H4 (cell line): ENCODE data around the gene GLT8D2. TPM values are rescaled to one million over a fixed set of nuclear protein-coding genes. Genes with fewer than 3 reads are reported as not detected.

Experiments used
- DNase-seq: peaks from one replicate; pipeline ENCODE4 v3.0.0-alpha.2; 2015; ENCODE audit warnings: low spot score
- total RNA-seq: library from RNA; depleted of rRNA; stranded (reverse); fragments of >200 nt; shearing (Covaris generic); gene quantifications from 2 replicates; pipeline ENCODE4 v1.2.3, GENCODE V29; 2014

The GLT8D2 gene
- total RNA-seq, 1 experiment from 2014 or later = 39.7 TPM

DNA sequence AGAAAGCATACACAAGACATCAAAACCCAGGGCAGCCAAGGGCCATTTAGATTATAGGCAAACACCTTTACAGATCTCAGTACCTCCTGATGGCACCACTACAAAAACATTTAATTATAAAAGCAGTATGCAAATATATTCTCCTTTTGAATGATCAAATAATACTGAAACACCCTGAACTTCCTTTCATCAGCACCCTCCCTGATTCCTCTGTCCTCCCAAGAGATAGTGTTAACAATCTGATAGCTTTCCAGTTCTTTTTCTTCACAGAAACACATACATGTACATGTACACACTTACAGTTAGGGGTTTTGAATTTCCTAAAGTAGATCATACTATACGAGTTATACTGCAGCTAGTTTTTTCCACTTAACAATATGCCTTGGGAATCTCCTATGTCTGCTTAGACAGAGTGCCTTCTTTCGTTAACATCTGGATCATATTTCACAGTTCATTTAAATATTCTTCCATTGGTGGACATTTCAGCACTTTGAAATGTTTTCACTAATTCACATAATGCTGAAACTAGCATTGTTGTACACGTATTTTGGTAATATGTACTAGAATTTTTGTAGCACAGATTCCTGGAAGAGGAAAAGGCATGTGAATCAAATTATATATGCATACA is 49.1 kb downstream of the GLT8D2 start:
- no peak for DNase-seq

DNA sequence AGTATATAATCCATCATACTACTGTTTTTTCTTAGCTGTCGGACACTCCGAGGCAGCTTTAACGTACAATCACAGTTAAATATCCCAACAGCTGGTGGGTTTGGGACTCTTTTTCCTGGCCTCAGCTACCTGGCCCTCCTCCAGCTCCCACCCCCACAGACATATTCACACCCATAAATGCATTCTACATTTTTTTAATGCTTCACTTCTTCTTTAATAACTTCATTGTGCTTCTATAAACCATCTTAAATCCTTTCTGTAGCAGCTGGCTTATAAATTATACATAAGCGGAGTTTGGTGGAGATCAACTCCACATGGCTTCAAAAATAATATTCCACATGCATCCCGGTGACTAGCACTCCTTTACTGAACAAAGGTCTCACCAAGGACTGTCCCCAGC is 51.0 kb downstream of the GLT8D2 start:
- DNase-seq = no peak

DNA sequence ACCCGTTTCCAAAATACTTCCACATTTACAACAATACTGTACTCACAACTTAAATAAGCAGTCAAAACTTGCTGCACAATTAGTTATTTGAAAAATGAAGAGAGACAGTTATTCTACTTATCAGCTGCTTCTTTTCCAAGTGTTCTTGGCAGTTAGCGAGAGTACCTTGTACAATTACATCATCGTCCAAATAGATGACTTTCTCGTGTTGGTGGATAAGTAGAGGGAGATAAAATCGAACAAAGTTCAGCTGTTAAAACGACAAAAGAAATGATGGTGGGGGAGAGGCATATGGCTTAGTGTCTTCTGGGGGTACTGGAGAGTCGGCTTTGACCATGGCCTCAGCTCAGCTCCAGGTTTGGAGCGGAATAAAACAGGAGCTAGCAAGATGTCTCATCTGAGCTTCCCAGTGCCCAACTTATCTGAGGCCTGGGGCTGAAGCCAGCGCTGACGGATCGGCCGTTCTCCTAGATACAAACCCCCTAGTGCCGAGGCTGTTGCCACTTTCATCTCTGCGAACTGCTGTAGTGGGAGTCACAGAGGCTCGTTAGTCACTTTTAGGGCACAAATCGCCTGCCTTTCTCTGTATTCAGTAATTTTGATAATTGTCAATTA is 52.6 kb downstream of the GLT8D2 start:
- DNase-seq = no peak

DNA sequence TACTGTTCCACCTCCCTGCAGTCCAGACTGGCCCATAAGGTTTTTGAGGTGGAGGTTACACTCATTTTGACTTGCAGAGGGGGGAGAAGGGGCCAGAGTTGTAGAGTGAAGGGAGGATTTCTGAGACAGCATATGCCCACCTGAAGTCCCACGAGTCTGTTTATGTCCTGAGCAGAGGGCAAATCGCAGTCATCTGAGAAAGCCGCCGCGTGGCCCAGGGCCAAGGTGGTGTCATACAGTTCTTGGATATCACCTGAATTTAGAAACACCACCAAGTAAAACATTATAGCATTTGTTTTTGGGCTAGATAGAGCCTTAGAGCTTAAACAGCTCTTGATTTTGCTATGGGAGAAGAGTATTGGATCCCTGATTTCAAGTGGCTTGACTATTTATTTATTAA is 53.4 kb downstream of the GLT8D2 start:
- no peak for DNase-seq

DNA sequence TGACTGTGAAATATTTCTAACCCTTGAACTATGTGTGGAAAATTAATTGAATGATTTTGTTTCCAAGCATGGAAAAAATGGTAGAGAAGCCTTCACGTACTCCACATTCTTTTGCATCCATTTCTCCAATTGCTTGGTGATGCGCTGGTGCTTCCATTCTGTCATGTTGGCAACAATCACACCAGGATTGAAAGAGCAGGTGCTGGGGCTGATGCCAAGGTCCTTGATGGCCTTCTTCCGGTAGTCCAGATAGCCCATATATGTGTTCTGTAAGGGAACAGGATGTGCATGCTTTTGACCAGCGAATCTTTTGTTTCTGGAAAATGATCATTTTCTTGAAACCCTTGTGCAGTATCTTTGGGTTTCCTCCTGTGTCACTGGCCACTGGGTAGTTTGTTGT is 55.8 kb downstream of the GLT8D2 start:
- DNase-seq = no peak

DNA sequence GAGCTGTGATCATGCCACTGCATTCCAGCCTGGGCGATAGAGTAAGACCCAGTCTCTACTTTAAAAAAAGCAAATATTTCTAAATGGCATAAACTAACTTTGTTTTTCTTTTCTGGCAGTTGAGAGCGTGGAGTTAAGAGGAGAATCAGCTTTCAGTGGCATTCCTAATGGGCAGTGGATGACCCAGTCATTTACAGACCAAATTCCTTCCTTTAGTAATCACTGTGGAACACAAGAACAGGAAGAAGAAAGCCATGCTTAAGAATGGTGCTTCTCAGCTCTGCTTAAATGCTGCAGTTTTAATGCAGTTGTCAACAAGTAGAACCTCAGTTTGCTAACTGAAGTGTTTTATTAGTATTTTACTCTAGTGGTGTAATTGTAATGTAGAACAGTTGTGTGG is 63.2 kb downstream of the GLT8D2 start:
- no peak for DNase-seq

DNA sequence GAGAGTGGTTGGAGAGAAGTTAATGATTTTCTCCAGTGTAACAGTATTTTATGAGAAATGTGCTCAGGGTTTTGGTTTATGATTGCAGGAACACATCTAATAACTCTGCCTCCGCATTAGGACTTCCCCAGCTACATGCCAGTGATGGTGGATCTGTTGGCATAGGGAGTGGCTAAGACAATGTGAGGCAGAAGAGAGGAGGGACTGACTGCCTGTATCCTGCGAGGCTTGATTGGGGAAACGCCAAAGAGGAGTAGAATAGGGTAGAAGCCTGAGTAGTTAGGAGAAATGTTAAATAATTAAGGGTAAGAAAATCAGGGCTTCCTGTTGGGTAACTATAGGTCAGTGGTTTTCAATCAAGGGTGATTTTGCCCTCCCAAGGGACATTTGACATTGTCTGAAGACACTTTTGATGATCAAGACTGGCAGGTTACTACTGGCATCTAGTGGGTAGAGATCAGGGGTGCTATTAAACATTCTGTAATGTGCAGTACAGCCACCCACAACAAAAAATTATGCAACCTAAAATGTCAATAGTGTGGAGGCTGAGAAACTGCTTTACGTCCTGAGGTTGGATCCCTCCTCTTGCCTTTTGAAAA is 71.5 kb downstream of the GLT8D2 start:
- DNase-seq = no peak

DNA sequence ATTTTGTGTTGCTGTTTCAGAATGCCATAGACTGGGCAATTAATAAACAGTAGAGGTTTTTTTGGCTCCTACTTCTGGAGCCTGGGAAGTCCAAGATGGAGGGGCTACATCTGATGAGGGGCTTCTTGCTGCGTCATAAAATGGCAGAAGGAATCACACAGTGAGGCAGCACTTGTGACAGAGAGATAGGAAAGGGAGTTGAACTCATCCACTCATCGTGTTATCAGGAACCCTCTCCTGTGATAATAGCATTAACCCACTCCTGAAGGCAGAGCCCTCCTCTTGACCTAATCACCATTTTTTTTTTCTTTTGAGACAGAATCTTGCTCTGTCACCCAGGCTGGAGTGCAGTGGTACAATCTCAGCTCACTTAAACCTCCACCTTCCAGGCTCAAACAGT is 74.6 kb downstream of the GLT8D2 start:
- DNase-seq = no peak

DNA sequence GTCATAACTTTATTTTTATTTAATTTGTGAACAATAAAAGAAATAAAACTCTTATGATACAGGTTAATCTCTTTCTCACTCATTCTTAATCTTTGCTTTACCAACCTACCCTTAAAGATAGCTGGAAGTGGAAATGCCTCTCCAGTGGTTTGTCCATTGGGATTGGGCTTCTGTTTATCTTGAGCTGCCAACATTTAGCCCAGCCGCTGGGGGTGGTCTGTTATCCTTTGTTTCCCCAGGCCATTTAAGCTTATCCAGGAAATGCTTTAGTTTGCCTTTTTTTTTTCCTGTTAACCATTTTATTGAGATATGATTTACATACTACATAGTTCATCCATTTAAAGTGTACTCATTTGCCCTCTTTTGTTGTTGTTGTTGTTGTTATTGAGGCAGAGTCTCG is 76.1 kb downstream of the GLT8D2 start:
- DNase-seq = no peak

DNA sequence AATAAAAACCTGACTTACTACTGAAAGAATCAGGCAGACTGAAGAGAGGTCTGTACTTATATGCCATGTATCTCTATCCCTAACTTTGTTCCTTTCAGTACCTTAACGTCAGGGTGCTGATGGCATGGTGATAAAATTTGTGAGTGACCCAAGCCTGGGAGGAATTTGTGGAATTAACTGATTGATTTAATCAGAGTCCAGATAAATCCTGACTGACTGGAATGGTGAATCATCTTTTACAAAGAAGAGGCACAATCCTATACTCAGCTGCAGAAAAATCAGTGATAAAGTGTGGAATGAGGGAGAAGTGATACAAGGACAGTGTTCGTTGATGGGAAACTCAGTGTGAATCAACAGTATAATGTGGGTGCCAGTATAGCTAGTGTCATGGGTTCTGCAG is 80.6 kb downstream of the GLT8D2 start:
- no peak for DNase-seq

DNA sequence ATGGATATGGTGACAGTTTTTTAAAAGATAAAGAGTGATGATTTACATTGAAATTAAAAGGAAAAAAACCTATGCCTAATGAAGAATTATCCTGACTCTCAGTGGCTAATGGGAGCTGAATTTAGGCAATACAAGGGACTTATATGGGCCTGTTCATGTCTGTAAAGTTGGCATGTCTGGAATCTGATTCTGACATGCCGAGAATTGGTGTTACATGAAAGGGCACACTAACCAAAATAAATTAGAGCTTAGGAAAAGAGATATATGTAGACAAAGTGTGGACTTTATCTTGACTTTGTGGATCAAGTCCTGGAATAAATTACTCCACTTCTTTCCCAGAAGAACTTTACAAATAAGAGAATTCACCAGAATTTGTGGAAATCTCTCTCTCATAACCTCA is 83.3 kb downstream of the GLT8D2 start:
- DNase-seq = no peak

DNA sequence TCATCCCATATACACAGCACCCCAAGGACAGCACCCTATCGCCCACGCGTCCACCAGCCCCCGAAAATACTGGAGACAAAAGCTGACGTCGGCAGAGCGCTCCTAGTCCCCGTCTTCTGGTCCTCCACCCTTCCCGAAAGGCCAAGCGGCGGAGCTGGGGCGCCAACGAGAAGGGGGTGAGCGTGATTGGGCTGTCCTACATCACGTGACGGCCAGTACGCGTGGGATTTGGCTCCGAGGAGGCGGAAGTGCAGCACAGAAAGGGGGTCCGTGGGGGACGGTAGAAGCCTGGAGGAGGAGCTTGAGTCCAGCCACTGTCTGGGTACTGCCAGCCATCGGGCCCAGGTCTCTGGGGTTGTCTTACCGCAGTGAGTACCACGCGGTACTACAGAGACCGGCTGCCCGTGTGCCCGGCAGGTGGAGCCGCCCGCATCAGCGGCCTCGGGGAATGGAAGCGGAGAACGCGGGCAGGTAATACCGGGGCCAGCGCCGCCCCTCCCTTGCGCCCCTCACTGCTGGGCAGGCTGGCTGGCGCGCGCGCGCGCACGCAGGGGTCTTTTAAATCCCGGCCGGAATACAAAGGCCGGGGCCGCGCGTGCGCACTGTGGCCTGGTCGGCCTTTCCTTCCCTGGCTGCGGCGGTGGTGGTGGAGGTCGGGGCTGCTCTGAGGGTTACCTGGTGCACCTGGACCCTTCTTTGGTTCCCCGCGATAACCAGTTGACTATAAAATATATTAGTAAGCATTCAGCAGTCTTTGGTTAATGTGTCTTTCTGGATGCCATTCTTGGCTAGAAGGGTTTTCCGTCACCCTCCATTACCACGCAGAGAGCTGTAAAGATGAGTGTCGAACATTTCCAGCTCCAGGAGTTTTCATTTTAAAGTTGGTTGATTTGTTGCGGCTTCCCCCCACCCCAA is 84.1 kb downstream of the GLT8D2 start, which contains the start of gene TDG:
Gene TDG (plus strand): TSS at position 283 of the 915 bp plus-strand sequence. CDS start 166 bp downstream, at position 449.
- peak; percentile 99 for DNase-seq

DNA sequence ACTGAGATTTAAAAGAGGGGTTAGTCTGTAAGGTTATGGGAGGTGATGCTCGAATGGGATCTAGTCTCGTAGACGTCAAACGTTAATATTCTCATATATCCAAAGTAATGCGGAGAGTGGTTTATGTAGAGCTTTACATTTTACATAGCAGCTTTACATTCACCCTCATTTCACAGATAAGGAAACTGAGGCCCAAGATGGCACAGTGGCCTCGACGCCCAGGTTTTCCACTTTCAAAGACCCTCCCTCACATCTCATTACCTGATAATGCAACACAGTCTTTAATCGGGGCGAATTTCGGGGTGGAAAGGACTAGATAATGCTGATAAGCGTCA is 84.8 kb downstream of the GLT8D2 start:
- DNase-seq = no peak

DNA sequence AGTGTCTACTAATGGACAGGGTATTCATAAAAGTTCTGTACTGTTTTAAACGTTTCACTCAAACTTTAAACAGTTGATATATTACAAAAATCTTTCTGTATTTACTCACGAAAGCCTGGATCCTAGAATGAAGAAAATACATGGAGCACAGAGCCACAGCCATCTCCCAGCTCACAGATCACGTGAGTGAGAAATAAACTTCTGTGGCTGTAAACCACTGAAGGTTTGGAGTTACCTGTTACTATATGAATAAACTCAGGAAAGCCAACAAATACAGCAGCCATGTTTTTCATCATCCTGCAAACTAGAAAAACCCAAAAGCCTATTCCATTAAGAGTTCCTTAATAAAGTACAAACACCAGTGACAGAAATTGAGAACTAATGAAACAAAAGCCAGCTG is 85.2 kb downstream of the GLT8D2 start:
- DNase-seq = no peak

DNA sequence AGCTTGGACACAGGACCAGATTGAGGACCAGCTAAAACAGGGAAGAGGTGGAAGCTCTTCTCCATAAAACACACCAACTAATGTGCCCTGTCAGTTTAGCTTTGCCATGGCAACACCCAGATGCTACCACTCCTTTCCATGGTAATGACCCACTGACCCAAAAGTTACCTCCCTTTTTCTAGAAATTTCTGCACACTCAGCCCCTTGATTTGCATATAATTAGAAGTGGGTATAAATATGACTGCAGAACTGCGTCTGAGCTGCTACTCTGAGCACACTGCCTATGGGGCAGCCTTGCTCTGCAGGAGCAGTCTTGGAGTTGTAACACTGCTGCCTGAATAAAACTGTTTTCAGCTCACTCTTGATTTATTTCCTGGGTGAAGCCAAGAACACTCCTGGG is 87.5 kb downstream of the GLT8D2 start:
- no peak for DNase-seq

DNA sequence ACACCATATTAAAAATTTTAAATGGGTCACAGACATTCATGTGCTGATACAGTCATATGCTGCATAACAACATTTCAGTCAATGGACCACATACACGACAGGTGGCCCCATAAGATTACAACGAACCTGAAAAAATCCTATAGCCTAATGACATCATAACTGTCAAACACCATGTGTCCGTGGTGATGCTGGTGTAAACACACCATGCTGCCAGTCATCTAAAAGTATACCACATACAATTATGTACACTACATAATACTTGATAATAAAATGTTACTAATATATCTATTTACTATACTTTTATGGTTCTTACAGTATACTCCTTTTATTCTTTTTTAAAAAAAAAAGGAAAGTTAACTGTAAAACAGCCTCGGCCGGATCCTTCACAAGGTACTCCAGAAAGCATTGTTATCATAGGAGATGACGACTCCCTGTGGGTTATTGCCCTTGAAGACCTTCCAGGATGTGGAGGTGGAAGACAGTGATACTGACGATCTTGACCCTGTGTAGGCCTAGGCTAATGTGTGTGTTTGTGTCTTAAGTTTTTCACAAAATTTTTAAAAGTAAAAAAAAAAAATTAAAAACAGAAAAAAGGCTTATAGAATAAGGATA is 89.3 kb downstream of the GLT8D2 start:
- no peak for DNase-seq

DNA sequence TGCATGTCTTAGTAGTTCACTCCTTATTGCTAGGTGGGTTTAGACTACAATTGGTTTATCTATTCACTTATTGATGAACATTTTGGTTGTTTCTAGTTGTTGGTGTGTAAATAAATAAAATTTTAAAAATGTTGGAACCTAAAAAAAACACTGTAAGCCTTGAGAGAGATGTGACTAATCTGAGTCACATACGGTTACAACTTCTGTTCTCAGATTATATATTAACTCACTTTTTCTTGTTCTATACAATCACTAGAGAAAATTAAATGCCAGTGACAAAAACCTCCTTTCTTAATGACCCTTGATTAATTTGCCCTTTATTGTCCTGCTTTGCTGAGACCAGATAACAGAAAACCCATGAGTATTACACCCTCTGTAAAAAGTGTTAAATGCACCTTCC is 91.4 kb downstream of the GLT8D2 start:
- DNase-seq = no peak

DNA sequence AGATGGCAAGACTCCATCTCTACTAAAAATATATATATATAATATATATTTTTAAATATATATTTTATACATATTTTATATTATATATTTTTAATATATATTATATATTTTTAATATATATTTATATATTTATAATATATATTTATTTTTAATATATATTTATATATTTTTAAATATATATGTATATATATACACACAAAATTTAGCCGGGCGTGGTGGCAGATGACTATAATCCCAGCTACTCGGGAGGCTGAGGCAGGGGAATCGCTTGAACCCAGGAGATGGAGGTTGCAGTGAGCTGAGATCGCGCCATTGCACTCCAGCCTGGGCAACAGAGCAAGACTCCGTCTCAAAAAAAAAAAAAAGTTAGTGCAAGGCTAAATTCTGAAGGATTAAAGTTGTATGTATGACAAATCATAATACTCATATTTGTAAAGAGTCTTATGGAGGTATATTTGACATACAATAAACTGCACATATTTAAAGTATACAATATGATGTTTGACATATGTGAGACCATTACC is 92.1 kb downstream of the GLT8D2 start:
- no peak for DNase-seq

DNA sequence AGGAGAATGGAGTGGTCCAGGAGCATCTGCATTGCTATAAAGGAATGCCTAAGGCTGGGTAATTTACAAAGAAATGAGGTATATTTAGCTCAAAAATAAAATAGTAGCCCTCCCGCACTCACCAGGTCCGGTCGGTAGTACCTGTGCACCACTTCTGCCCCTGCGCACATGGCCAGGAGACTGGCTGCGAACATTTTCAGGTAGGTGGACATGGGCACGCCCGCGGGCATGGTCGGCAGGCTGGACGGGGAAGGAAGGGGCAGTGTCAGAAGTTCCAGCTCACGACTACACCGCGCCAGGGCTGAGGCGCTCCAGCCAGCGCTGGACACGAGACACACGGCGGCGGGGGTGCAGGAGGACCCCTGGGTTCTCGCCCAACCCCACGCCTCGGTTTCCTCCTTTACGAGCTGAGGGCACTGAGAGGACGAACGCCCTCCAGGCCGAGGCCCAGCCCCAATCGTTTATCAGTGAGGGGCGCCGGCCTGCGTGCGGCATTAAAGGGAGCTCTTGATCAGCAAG is 93.4 kb downstream of the GLT8D2 start:
- no peak for DNase-seq

DNA sequence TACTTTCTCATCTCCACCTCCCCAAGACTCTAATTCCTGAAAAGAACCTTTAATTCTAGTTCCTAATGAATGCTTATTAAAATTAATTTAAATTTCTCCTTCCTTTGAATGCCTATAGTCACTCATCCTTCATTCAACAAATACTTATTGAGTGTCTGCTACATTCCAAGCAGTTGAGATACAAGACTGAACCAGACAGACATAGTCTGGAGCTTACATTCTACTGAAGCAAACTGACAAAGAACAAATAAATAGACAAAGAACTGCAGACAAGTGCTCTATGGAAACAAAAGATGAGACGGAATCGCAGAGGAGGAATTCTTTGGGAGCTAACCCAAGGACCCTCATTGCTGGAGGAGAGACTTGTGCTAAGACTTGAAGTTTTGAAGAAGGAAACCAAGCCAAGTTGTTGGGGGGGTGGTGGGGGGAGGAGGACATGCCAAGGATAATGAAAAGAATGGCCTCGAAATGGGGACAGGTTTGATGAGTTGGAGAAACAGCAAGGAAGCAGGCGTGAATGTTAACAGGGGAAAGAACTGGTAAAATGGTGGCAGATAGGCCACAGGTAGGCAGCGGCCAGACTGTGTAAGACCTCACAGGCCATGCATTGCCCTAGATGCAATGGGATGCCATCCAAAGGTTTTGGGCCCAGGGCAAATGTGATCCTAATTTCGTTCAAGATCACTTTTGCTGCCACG is 94.0 kb downstream of the GLT8D2 start:
- DNase-seq = no peak

DNA sequence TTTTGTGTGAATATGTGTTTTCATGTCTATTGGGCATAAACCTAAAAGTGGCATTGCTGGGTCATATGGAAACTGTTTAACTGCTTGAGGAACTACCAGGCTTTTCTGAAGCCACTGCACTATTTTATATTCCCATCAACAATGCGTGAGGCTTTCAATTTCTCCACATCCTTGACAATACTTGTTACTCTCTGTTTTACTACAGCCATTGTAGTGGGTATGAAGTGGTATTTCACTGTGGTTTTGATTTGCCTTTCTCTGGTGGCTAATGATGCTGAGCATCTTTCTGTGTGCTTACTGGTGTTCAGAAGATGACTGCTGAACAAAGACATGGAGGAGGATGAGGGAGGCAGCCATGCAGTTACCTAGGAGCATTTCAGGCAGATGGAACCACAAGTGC is 97.5 kb downstream of the GLT8D2 start:
- DNase-seq = no peak
